Erythroblast (primary cell): ENCODE results near the gene CANT1.

Experiments used
- GATA1 ChIP-seq: IDR thresholded peaks from 2 replicates; pipeline ENCODE4 v1.6.1; 2011; ENCODE audit warnings: low read depth, mild to moderate bottlenecking, control low read depth, low read length, moderate library complexity
- POLR2A ChIP-seq: IDR thresholded peaks from 2 replicates; pipeline ENCODE4 v1.6.1; 2011; ENCODE audit warnings: mild to moderate bottlenecking, low read length

DNA sequence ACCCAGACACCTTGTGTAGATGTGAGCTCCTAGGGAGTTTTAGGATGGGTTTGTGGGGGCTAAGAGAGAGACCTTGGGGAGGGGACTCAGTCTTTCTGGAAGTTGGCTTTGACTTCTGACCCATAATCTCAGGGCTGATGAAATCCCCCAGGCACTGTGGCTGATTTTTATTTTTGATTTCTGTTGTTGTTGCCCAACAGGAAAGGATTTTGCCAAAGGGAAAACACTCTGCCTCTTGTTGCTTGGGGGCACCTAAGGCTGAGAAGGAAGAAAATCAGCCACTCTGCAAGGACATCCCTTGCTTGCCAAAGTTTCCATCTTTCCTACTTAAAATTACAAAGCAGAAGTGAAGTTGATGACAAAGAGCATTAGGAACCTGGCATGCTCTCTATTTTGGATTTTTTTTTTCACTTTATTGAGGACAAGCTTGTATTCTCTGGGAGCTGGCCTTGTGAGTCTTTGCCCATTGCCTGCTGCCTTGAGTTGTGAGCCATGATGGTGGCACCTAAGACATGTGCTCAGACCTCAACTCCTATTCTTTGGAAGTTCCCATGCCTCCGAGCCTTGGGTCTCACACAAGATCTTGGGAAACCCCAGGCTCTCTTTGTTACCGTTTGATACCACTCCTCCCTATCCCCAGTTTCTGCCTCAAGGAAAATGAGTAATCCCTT lies 11.2 kb upstream of the CANT1 start:
- no peak for TF ChIP-seq POLR2A
- no peak for TF ChIP-seq GATA1
